ENCODE measurements around the gene ZNF143. TPM values are rescaled to one million over a fixed set of nuclear protein-coding genes. Genes with fewer than 3 reads are reported as not detected.
"Not testable (repeated sequence)": the region's sequence is repeated elsewhere in the genome, so short reads cannot be mapped to it uniquely, and the experiment has no call there.

ZNF143 gene
- polyA plus RNA-seq, 1 donor from 2014 or later, result 18.9 TPM

- Histone ChIP-seq H2AFZ (ENCODE audit: low read depth, low read length) (no peak overlapping the region), H3K4me2 (ENCODE audit: low read length) (no peak overlapping the region), H3K27ac (ENCODE audit: low read length) (no peak overlapping the region), H3K4me3 (ENCODE audit: low read length) (no peak overlapping the region), H3K36me3 (ENCODE audit: insufficient read depth, low read length) (no peaks in the 10 kb centered on the region), H3K27me3 (ENCODE audit: insufficient read depth, low read depth, low read length) (no peaks in the 10 kb centered on the region), H3K9me2 (ENCODE audit: insufficient read depth, low read length) (no peaks in the 10 kb centered on the region), H3K79me2 (replicated peaks; ENCODE audit: insufficient read depth, low read length) (no peaks in the 10 kb centered on the region), H4K20me1 (ENCODE audit: insufficient read depth) (no peaks in the 10 kb centered on the region), H3K9me3 (ENCODE audit: low read length) (no peaks in the 10 kb centered on the region), H3K9ac (ENCODE audit: low read length) (no peak overlapping the region), H3F3A (ENCODE audit: insufficient read depth, low read length, poor library complexity, severe bottlenecking) (no peaks in the 10 kb centered on the region)
- TF ChIP-seq, protein P1, sequence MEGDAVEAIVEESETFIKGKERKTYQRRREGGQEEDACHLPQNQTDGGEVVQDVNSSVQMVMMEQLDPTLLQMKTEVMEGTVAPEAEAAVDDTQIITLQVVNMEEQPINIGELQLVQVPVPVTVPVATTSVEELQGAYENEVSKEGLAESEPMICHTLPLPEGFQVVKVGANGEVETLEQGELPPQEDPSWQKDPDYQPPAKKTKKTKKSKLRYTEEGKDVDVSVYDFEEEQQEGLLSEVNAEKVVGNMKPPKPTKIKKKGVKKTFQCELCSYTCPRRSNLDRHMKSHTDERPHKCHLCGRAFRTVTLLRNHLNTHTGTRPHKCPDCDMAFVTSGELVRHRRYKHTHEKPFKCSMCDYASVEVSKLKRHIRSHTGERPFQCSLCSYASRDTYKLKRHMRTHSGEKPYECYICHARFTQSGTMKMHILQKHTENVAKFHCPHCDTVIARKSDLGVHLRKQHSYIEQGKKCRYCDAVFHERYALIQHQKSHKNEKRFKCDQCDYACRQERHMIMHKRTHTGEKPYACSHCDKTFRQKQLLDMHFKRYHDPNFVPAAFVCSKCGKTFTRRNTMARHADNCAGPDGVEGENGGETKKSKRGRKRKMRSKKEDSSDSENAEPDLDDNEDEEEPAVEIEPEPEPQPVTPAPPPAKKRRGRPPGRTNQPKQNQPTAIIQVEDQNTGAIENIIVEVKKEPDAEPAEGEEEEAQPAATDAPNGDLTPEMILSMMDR (IDR thresholded peaks at IDR 0.05; ENCODE audit: poor library complexity, severe bottlenecking), result no peak
- TF ChIP-seq SMC3 (conservative IDR thresholded peaks at IDR 0.05; ENCODE audit: poor library complexity), result no peak
- no peak for TF ChIP-seq MXI1 (conservative IDR thresholded peaks at IDR 0.05; ENCODE audit: poor library complexity, severe bottlenecking)
- no peak for TF ChIP-seq REST (IDR thresholded peaks at IDR 0.05; ENCODE audit: borderline replicate concordance)
- TF ChIP-seq POLR2AphosphoS5 (IDR thresholded peaks at IDR 0.05), result no peak
- no peak for TF ChIP-seq TAF1 (IDR thresholded peaks at IDR 0.05; ENCODE audit: low read depth)
These were observed 12.0 kb upstream of the ZNF143 start for GRCh38 chr11:9448576-9449352.

GRCh38 chr11:9452023-9452422 lies 8.8 kb upstream of the ZNF143 start:
- not testable (repeated sequence) for H2AFZ ChIP-seq (ENCODE audit: low read depth, low read length); H3K9ac ChIP-seq (ENCODE audit: low read length); H3K27ac ChIP-seq (ENCODE audit: low read length); H3K79me2 ChIP-seq (replicated peaks; ENCODE audit: insufficient read depth, low read length); H3K36me3 ChIP-seq (ENCODE audit: insufficient read depth, low read length); H3K4me2 ChIP-seq (ENCODE audit: low read length); H3K9me2 ChIP-seq (ENCODE audit: insufficient read depth, low read length); H4K20me1 ChIP-seq (ENCODE audit: insufficient read depth); H3F3A ChIP-seq (ENCODE audit: insufficient read depth, low read length, poor library complexity, severe bottlenecking); H3K9me3 ChIP-seq (ENCODE audit: low read length); H3K27me3 ChIP-seq (ENCODE audit: insufficient read depth, low read depth, low read length); H3K4me3 ChIP-seq (ENCODE audit: low read length)

DNA sequence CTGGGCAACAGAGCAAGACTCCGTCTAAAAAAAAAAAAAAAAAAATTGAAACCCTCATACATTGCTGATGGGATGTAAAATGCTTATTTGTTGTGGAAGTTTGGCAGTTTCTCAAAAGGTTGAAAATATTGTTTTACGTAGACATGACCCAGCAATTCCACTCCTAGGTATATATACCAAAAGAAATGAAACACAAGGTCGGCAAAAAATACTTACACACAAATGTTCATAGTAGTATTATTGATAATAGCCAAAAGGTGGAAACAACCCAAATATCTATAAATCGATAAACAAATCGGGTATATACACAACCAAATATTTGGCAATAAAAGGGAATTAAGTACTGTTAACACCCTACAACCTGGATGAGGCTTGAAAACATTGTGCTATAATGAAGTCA lies 5.1 kb upstream of the ZNF143 start:
- Histone ChIP-seq H3K36me3 (ENCODE audit: insufficient read depth, low read length) (no peaks in the 10 kb centered on the region), H2AFZ (ENCODE audit: low read depth, low read length) (no peak overlapping the region), H3K27me3 (ENCODE audit: insufficient read depth, low read depth, low read length) (no peaks in the 10 kb centered on the region), H4K20me1 (ENCODE audit: insufficient read depth) (no peaks in the 10 kb centered on the region), H3K79me2 (replicated peaks; ENCODE audit: insufficient read depth, low read length) (peaks cover 22% of the 10 kb centered on the region), H3F3A (ENCODE audit: insufficient read depth, low read length, poor library complexity, severe bottlenecking) (peaks cover 5% of the 10 kb centered on the region), H3K4me2 (ENCODE audit: low read length) (no peak overlapping the region), H3K9me3 (ENCODE audit: low read length) (no peaks in the 10 kb centered on the region), H3K9me2 (ENCODE audit: insufficient read depth, low read length) (no peaks in the 10 kb centered on the region), H3K4me3 (ENCODE audit: low read length) (no peak overlapping the region), H3K9ac (ENCODE audit: low read length) (no peak overlapping the region), H3K27ac (ENCODE audit: low read length) (no peak overlapping the region)
- no peak for TF ChIP-seq REST (IDR thresholded peaks at IDR 0.05; ENCODE audit: borderline replicate concordance)
- TF ChIP-seq EP300 (conservative IDR thresholded peaks at IDR 0.05; ENCODE audit: poor library complexity, severe bottlenecking), result no peak
- no peak for TF ChIP-seq TAF1 (IDR thresholded peaks at IDR 0.05; ENCODE audit: low read depth)
- TF ChIP-seq POLR2AphosphoS5 (IDR thresholded peaks at IDR 0.05), result no peak
- TF ChIP-seq SMC3 (conservative IDR thresholded peaks at IDR 0.05; ENCODE audit: poor library complexity), result no peak

Measured in neural cell (in vitro differentiated cells).